Body of pancreas (tissue), 4 donors: Measurements from ENCODE around the gene UBE2D4.

Experiments
- CTCF ChIP-seq, 7 experiments: fragments of 450-650 bp in 4 of 7; fragments of 200-600 bp in 3 of 7; sonication (generic) in 3 of 7; IDR thresholded peaks; one replicate each; pipeline ENCODE4 v1.5.1; 2016 to 2019; ENCODE audit warnings: antibody characterized with exemption in 7 of 7
- POLR2A ChIP-seq, 3 donors: fragments of 450-650 bp; IDR thresholded peaks; one replicate each; pipeline ENCODE4 v1.6.1; 2016; ENCODE audit warnings: antibody characterized with exemption in 3 of 3, mild to moderate bottlenecking in 2 of 3

GRCh38 chr7:43944286-43944685 lies 18.1 kb downstream of the UBE2D4 start:
- TF ChIP-seq CTCF (IDR thresholded peaks at IDR 0.05): no peak
- TF ChIP-seq POLR2A (IDR thresholded peaks at IDR 0.05): no peak
